Body of pancreas (tissue), 4 donors: ENCODE measurements around the gene MAT2A. TPM values are rescaled to one million over a fixed set of nuclear protein-coding genes. Genes with fewer than 3 reads are reported as not detected.

Experiments
- ATAC-seq: fragments of 150-250 bp; one replicate; pipeline ENCODE4 v1.9.1; 2016
- DNase-seq, 4 donors: peaks; one replicate each; pipeline ENCODE4 v3.0.0-alpha.2; 2019
- H3K27ac ChIP-seq, 4 donors: fragments of 200-600 bp; sonication (generic); 1 replicate in 3 of 4; 2 replicates in 1 of 4; pipeline versions ENCODE4 v1.5.1 to v1.6.1; 2016 to 2019; ENCODE audit warnings: mild to moderate bottlenecking in 1 of 4, mixed read lengths in 1 of 4, moderate library complexity in 1 of 4
- H3K27me3 ChIP-seq, 2 donors: fragments of 200-600 bp; sonication (generic); one replicate each; pipeline ENCODE4 v1.6.0; 2016; ENCODE audit warnings: mild to moderate bottlenecking in 1 of 2
- H3K36me3 ChIP-seq, 2 donors: fragments of 200-600 bp; sonication (generic); replicated peaks in 1 of 2; 2 replicates each; pipeline ENCODE4 v1.5.1; 2016; ENCODE audit warnings: low read depth in 2 of 2; ENCODE audit not compliant: insufficient read depth in 1 of 2
- H3K4me1 ChIP-seq: fragments of 200-600 bp; sonication (generic); one replicate; pipeline ENCODE4 v1.6.0; 2016
- H3K4me3 ChIP-seq, 2 donors: fragments of 200-600 bp; sonication (generic); 1 replicate in 1 of 2; 2 replicates in 1 of 2; pipeline ENCODE4 v1.5.1; 2016 to 2019
- H3K9me3 ChIP-seq, 3 donors: fragments of 200-600 bp; sonication (generic); 1 replicate in 2 of 3; 2 replicates in 1 of 3; pipeline ENCODE4 v1.5.1; 2016
- POLR2A ChIP-seq, 3 donors: fragments of 450-650 bp; IDR thresholded peaks; one replicate each; pipeline ENCODE4 v1.6.1; 2016; ENCODE audit warnings: antibody characterized with exemption in 3 of 3, mild to moderate bottlenecking in 2 of 3
- WGBS, 2 donors: methylation state at CpG; one replicate each; pipeline ENCODE4 v1.1.5; 2017; 5-methylcytosine and 5-hydroxymethylcytosine counted together
- intact Hi-C: fragments of 100-400 bp; cut with DNase I; formaldehyde crosslinking; loops from one replicate; pipeline ENCODE4 v1.15.1; 2023
- total RNA-seq, 2 donors: library from RNA; depleted of rRNA; stranded (reverse); fragments of >200 nt; gene quantifications; one replicate each; pipeline ENCODE4 v1.1.0, GENCODE V29; 2016
- TF ChIP-seq, protein P1 (sequence below), 7 experiments: fragments of 450-650 bp in 4 of 7; fragments of 200-600 bp in 3 of 7; sonication (generic) in 3 of 7; IDR thresholded peaks; one replicate each; pipeline ENCODE4 v1.5.1; 2016 to 2019; ENCODE audit warnings: antibody characterized with exemption in 7 of 7

MAT2A gene
- total RNA-seq, 2 donors from 2014 or later: 388 to 576 TPM

GRCh38 chr2:85524336-85524908, 14.5 kb upstream of the MAT2A start:
- H3K36me3 ChIP-seq: no peaks in the 10 kb centered on the region
- peaks cover 23% of the 10 kb centered on the region for H3K4me1 ChIP-seq
- DNase-seq (peak in 2 of 4 donors; percentile 41), ATAC-seq (peak; percentile 49)
- H3K9me3 ChIP-seq: no peaks in the 10 kb centered on the region
- no peaks in the 10 kb centered on the region for H3K27me3 ChIP-seq
- H3K27ac ChIP-seq: peak overlapping the region in 3 of 4 donors; percentile 13 to 54 (median 21)
- WGBS, 2 donors: 22 to 32% methylated on average over 8 of the region's 8 CpGs
- intact Hi-C loops: no loop called here
- no peak overlapping the region for H3K4me3 ChIP-seq
- TF ChIP-seq, protein P1, sequence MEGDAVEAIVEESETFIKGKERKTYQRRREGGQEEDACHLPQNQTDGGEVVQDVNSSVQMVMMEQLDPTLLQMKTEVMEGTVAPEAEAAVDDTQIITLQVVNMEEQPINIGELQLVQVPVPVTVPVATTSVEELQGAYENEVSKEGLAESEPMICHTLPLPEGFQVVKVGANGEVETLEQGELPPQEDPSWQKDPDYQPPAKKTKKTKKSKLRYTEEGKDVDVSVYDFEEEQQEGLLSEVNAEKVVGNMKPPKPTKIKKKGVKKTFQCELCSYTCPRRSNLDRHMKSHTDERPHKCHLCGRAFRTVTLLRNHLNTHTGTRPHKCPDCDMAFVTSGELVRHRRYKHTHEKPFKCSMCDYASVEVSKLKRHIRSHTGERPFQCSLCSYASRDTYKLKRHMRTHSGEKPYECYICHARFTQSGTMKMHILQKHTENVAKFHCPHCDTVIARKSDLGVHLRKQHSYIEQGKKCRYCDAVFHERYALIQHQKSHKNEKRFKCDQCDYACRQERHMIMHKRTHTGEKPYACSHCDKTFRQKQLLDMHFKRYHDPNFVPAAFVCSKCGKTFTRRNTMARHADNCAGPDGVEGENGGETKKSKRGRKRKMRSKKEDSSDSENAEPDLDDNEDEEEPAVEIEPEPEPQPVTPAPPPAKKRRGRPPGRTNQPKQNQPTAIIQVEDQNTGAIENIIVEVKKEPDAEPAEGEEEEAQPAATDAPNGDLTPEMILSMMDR (IDR thresholded peaks at IDR 0.05): no peak

- intact Hi-C loops: no loop called here
- Histone ChIP-seq H3K27ac (peak overlapping the region in 2 of 4 donors; percentile 13 to 21), H3K9me3 (no peaks in the 10 kb centered on the region), H3K4me1 (peaks cover 23% of the 10 kb centered on the region), H3K27me3 (no peaks in the 10 kb centered on the region), H3K4me3 (no peak overlapping the region), H3K36me3 (no peaks in the 10 kb centered on the region)
- TF ChIP-seq POLR2A (IDR thresholded peaks at IDR 0.05): no peak
- TF ChIP-seq, protein P1 (IDR thresholded peaks at IDR 0.05): no peak
- DNase-seq (no peak), ATAC-seq (no peak)
- 78 to 79% methylated on average over 5 of the region's 5 CpGs for WGBS, 2 donors
Measured at GRCh38 chr2:85525029-85525428, 13.9 kb upstream of the MAT2A start.

DNA sequence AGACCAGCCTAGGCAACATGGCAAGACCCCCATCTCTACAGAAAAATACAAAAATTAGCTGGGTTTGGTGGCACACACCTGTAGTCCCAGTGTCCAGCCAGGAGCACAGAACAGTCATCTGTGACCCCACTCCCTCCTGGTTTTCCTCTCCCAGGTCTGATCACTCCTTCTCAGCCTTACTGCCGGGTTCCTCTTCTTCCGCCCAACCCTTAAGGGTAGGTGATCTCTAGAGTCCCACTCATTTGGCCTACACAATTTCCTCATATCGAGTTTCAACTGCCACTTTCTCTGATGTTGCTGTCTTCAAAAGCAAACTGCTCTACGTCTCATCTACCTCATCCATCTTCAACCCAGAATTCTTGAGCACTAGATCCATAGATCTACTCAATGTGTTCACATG, 13.4 kb upstream of the MAT2A start:
- H3K9me3 ChIP-seq: no peaks in the 10 kb centered on the region
- peaks cover 23% of the 10 kb centered on the region for H3K4me1 ChIP-seq
- TF ChIP-seq, protein P1 (IDR thresholded peaks at IDR 0.05): no peak
- no peak for TF ChIP-seq POLR2A (IDR thresholded peaks at IDR 0.05)
- ATAC-seq (no peak), DNase-seq (no peak)
- no peaks in the 10 kb centered on the region for H3K27me3 ChIP-seq
- H3K27ac ChIP-seq: no peak overlapping the region
- no peak overlapping the region for H3K4me3 ChIP-seq
- intact Hi-C loops: no loop called here
- 84 to 95% methylated on average over 4 of the region's 4 CpGs for whole genome bisulfite sequencing, 2 donors
- H3K36me3 ChIP-seq: no peaks in the 10 kb centered on the region

GRCh38 chr2:85527787-85528186, 11.2 kb upstream of the MAT2A start:
- Histone ChIP-seq H3K36me3 (no peaks in the 10 kb centered on the region), H3K27me3 (no peaks in the 10 kb centered on the region), H3K27ac (no peak overlapping the region), H3K4me3 (no peak overlapping the region), H3K9me3 (no peaks in the 10 kb centered on the region), H3K4me1 (peaks cover 31% of the 10 kb centered on the region)
- no peak for DNase-seq
- intact Hi-C loops: no loop called here
- TF ChIP-seq, protein P1 (IDR thresholded peaks at IDR 0.05): no peak
- no peak for TF ChIP-seq POLR2A (IDR thresholded peaks at IDR 0.05)
- no peak for ATAC-seq

DNA sequence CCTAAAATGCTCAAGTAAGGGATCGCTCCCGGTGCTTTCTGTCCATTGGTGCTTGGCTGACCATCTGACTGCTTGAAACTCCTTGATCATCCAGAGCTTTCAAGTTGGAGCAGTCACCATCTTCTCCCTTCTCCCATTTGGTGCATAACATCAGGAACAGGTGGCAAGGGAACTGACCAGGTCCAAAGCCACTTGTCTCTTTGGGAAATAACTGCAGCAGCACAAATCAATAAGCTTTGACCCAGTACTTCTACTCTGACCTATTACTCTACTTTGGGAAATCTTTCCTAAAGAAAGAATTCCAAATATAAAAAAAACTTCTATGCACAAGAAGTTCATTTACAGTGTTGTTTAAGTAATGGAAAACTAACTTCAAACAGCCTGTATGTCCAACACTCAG, 10.6 kb upstream of the MAT2A start:
- Histone ChIP-seq H3K27me3 (no peaks in the 10 kb centered on the region), H3K4me1 (peaks cover 26% of the 10 kb centered on the region), H3K27ac (no peak overlapping the region), H3K4me3 (no peak overlapping the region), H3K36me3 (no peaks in the 10 kb centered on the region), H3K9me3 (no peaks in the 10 kb centered on the region)
- intact Hi-C loops: no loop called here
- ATAC-seq: no peak
- TF ChIP-seq, protein P1 (IDR thresholded peaks at IDR 0.05): no peak
- TF ChIP-seq POLR2A (IDR thresholded peaks at IDR 0.05): no peak
- WGBS, 2 donors: 98 to 100% methylated on average over 2 of the region's 2 CpGs
- no peak for DNase-seq
